ENCODE measurements around the gene FXYD6.

Gene FXYD6

DNA sequence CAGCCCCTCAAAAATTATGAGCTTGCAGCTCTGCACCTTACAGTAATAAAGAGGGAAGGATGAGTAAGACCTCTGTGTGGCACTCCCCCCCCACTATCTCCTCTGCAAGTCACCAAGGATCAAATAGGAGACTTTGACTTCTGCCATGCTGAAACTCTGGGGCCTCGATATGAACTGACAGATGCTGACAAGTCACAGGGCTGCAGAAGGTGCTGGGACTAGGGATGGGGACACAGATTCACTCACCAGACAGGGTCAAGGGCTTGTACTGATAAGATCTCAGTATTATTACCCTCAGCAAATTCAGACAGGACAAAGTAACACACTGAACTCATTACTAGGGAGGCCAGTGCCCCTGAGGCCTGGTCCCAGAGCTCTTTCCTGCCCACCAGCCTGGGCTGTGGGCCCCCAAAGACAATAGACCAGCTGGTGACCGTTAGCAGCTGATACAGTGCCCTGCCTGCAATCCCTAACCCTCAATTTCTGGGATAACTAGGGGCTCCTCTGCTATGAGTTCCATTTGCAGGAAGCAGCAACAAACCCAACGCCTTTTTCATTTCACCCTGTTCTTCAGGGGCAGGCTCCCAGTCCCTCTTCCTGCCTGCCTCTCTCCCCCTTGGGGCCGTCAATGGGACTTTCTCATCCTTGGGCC lies 32.6 kb upstream of the FXYD6 start:
- Histone ChIP-seq H3K9ac (ENCODE audit: low read length) (no peak overlapping the region), H3K4me2 (ENCODE audit: low read depth, low read length) (no peak overlapping the region), H3F3A (ENCODE audit: insufficient read depth, low read length) (no peaks in the 10 kb centered on the region), H3K36me3 (replicated peaks; ENCODE audit: insufficient read depth, low read length) (no peaks in the 10 kb centered on the region), H3K27ac (ENCODE audit: low read length) (no peak overlapping the region), H3K4me3 (ENCODE audit: low read length) (no peak overlapping the region), H3K79me2 (ENCODE audit: low read length) (no peaks in the 10 kb centered on the region), H2AFZ (ENCODE audit: low read length) (no peak overlapping the region), H3K9me2 (replicated peaks; ENCODE audit: insufficient read depth, low read length) (no peaks in the 10 kb centered on the region), H3K4me1 (ENCODE audit: low read length) (no peaks in the 10 kb centered on the region), H3K27me3 (replicated peaks; ENCODE audit: insufficient read depth, low read length) (no peaks in the 10 kb centered on the region), H4K20me1 (ENCODE audit: insufficient read depth, low read length) (no peaks in the 10 kb centered on the region), H3K9me3 (replicated peaks; ENCODE audit: insufficient read depth, low read length) (no peaks in the 10 kb centered on the region)
- DNase-seq, result no peak
- TF ChIP-seq EZH2 (optimal IDR thresholded peaks at IDR 0.05; ENCODE audit: low read depth, low read length) (no peak), EZH2phosphoT487 (IDR thresholded peaks at IDR 0.05; ENCODE audit: low read length) (no peak)
- TF ChIP-seq, protein P1, sequence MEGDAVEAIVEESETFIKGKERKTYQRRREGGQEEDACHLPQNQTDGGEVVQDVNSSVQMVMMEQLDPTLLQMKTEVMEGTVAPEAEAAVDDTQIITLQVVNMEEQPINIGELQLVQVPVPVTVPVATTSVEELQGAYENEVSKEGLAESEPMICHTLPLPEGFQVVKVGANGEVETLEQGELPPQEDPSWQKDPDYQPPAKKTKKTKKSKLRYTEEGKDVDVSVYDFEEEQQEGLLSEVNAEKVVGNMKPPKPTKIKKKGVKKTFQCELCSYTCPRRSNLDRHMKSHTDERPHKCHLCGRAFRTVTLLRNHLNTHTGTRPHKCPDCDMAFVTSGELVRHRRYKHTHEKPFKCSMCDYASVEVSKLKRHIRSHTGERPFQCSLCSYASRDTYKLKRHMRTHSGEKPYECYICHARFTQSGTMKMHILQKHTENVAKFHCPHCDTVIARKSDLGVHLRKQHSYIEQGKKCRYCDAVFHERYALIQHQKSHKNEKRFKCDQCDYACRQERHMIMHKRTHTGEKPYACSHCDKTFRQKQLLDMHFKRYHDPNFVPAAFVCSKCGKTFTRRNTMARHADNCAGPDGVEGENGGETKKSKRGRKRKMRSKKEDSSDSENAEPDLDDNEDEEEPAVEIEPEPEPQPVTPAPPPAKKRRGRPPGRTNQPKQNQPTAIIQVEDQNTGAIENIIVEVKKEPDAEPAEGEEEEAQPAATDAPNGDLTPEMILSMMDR (IDR thresholded peaks at IDR 0.05; ENCODE audit: low read length), result no peak

DNA sequence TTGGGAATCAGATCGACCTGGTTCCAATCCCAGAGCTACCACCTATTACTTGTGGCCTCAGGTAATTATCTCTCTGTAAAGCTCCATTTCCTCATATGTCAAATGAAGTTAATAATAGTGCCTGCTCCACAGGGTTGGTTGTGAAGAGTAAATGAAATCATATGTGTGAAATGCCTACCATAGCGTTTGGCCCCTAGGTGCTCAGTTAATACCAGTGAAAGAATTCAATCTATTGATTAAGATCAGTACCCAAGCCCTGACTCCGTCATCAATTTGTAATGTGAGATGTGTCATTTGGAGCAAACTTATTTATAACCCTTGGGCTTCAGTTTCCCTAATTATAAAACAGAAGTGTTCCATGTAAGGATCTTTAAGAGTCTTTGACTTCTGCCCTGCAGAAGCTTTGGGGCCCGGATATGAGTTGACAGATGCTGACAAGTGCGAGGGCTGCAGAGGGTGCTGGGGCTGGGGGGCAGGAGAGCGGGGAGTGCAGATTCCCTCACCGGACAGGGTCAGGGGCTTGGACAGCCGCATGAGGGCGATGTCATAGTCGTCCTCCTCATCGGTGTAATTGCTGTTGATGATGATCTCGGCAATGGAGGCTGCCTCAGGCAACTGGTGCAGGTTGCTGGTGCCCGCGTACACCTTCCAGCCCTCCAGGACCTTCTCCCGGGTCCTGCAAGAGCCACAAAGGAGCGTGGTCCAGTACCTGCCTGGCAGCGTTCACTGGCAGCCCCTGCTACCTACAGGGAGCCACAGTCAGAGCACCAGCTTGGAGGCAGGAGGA lies 31.8 kb upstream of the FXYD6 start:
- H3K79me2 ChIP-seq (ENCODE audit: low read length), result no peaks in the 10 kb centered on the region
- H4K20me1 ChIP-seq (ENCODE audit: insufficient read depth, low read length), result no peaks in the 10 kb centered on the region
- H3K9me3 ChIP-seq (replicated peaks; ENCODE audit: insufficient read depth, low read length), result no peaks in the 10 kb centered on the region
- H2AFZ ChIP-seq (ENCODE audit: low read length), result no peak overlapping the region
- H3F3A ChIP-seq (ENCODE audit: insufficient read depth, low read length), result no peaks in the 10 kb centered on the region
- H3K4me3 ChIP-seq (ENCODE audit: low read length), result no peak overlapping the region
- DNase-seq, result no peak
- no peak overlapping the region for H3K4me2 ChIP-seq (ENCODE audit: low read depth, low read length)
- no peaks in the 10 kb centered on the region for H3K27me3 ChIP-seq (replicated peaks; ENCODE audit: insufficient read depth, low read length)
- no peak overlapping the region for H3K9ac ChIP-seq (ENCODE audit: low read length)
- H3K27ac ChIP-seq (ENCODE audit: low read length), result no peak overlapping the region
- no peaks in the 10 kb centered on the region for H3K4me1 ChIP-seq (ENCODE audit: low read length)
- TF ChIP-seq EZH2phosphoT487 (IDR thresholded peaks at IDR 0.05; ENCODE audit: low read length) (no peak), EZH2 (optimal IDR thresholded peaks at IDR 0.05; ENCODE audit: low read depth, low read length) (no peak)
- TF ChIP-seq, protein P1 (IDR thresholded peaks at IDR 0.05; ENCODE audit: low read length), result no peak
- no peaks in the 10 kb centered on the region for H3K36me3 ChIP-seq (replicated peaks; ENCODE audit: insufficient read depth, low read length)
- no peaks in the 10 kb centered on the region for H3K9me2 ChIP-seq (replicated peaks; ENCODE audit: insufficient read depth, low read length)

- Histone ChIP-seq H3K27me3 (replicated peaks; ENCODE audit: insufficient read depth, low read length) (no peaks in the 10 kb centered on the region), H3K36me3 (replicated peaks; ENCODE audit: insufficient read depth, low read length) (no peaks in the 10 kb centered on the region), H4K20me1 (ENCODE audit: insufficient read depth, low read length) (no peaks in the 10 kb centered on the region), H3K79me2 (ENCODE audit: low read length) (no peaks in the 10 kb centered on the region), H3K9ac (ENCODE audit: low read length) (no peak overlapping the region), H2AFZ (ENCODE audit: low read length) (no peak overlapping the region), H3K4me3 (ENCODE audit: low read length) (no peak overlapping the region), H3K4me1 (ENCODE audit: low read length) (no peaks in the 10 kb centered on the region), H3K27ac (ENCODE audit: low read length) (no peak overlapping the region), H3K9me2 (replicated peaks; ENCODE audit: insufficient read depth, low read length) (no peaks in the 10 kb centered on the region), H3K4me2 (ENCODE audit: low read depth, low read length) (peak overlapping the region; percentile 6; the same call in 1 of the 2 replicates), H3F3A (ENCODE audit: insufficient read depth, low read length) (no peaks in the 10 kb centered on the region), H3K9me3 (replicated peaks; ENCODE audit: insufficient read depth, low read length) (no peaks in the 10 kb centered on the region)
- peak; percentile 28 for DNase-seq
- TF ChIP-seq EZH2phosphoT487 (IDR thresholded peaks at IDR 0.05; ENCODE audit: low read length), result no peak
- TF ChIP-seq, protein P1 (IDR thresholded peaks at IDR 0.05; ENCODE audit: low read length), result no peak
- no peak for TF ChIP-seq EZH2 (optimal IDR thresholded peaks at IDR 0.05; ENCODE audit: low read depth, low read length)
These were observed 31.0 kb upstream of the FXYD6 start for GRCh38 chr11:117907276-117908108.
